SK-N-SH treated with all-trans-retinoic acid at 6 μM for 48 hours (cell line): ENCODE results near the gene DEGS2.

ENCODE experiments used
- ATAC-seq: fragments of 200-7000 bp; cut with Tn5 transposase; 3 replicates; pipeline ENCODE4 v1.9.1; 2020; ENCODE audit warnings: mild to moderate bottlenecking, moderate library complexity
- CREB5 ChIP-seq: fragments of 250-450 bp; sonication (Bioruptor Pico); IDR thresholded peaks from 2 replicates; pipeline ENCODE4 v1.5.1; 2020; ENCODE audit warnings: low read depth, mild to moderate bottlenecking, moderate library complexity
- CSDC2 ChIP-seq: fragments of 250-450 bp; sonication (Bioruptor Pico); IDR thresholded peaks from 2 replicates; pipeline ENCODE4 v1.5.0; 2020; ENCODE audit warnings: mild to moderate bottlenecking, moderate library complexity
- CSRNP3 ChIP-seq: fragments of 250-450 bp; sonication (Bioruptor Pico); IDR thresholded peaks from 2 replicates; pipeline ENCODE4 v1.5.1; 2021; ENCODE audit warnings: mild to moderate bottlenecking, moderate library complexity
- ESRRG ChIP-seq: fragments of 250-450 bp; sonication (Bioruptor Pico); IDR thresholded peaks from 2 replicates; pipeline ENCODE4 v1.6.1; 2021; ENCODE audit warnings: mild to moderate bottlenecking
- ISL1 ChIP-seq: fragments of 250-450 bp; sonication (Bioruptor Pico); IDR thresholded peaks from 2 replicates; pipeline ENCODE4 v2.1.2; 2022; ENCODE audit warnings: mild to moderate bottlenecking, moderate library complexity
- OSR1 ChIP-seq: fragments of 250-450 bp; sonication (Bioruptor Pico); IDR thresholded peaks from 2 replicates; pipeline ENCODE4 v1.8.0; 2022; ENCODE audit warnings: moderate library complexity, mild to moderate bottlenecking, inconsistent platforms
- PATZ1 ChIP-seq: fragments of 250-450 bp; sonication (Bioruptor Pico); IDR thresholded peaks from 2 replicates; pipeline ENCODE4 v1.8.0; 2020; ENCODE audit warnings: mild to moderate bottlenecking, moderate library complexity, borderline replicate concordance
- POU6F1 ChIP-seq: fragments of 250-450 bp; sonication (Bioruptor Pico); IDR thresholded peaks from 2 replicates; pipeline ENCODE4 v1.8.0; 2021; ENCODE audit warnings: low read depth, mild to moderate bottlenecking, moderate library complexity, borderline replicate concordance
- PPARA ChIP-seq: fragments of 250-450 bp; sonication (Bioruptor Pico); IDR thresholded peaks from 2 replicates; pipeline ENCODE4 v1.5.0; 2020; ENCODE audit warnings: mild to moderate bottlenecking, borderline replicate concordance
- RARB ChIP-seq: fragments of 250-450 bp; sonication (Bioruptor Pico); IDR thresholded peaks from 2 replicates; pipeline ENCODE4 v1.8.0; 2021; ENCODE audit warnings: mild to moderate bottlenecking, moderate library complexity
- SNAI2 ChIP-seq: fragments of 250-450 bp; sonication (Bioruptor Pico); IDR thresholded peaks from 2 replicates; pipeline ENCODE4 v1.5.0; 2020; ENCODE audit warnings: mild to moderate bottlenecking, moderate library complexity
- TCF4 ChIP-seq: fragments of 250-450 bp; sonication (Bioruptor Pico); IDR thresholded peaks from 2 replicates; pipeline ENCODE4 v1.8.0; 2021; ENCODE audit warnings: mild to moderate bottlenecking, moderate library complexity, borderline replicate concordance
- TOX ChIP-seq: fragments of 250-450 bp; sonication (Bioruptor Pico); IDR thresholded peaks from 2 replicates; pipeline ENCODE4 v1.8.0; 2021; ENCODE audit warnings: mild to moderate bottlenecking, moderate library complexity, borderline replicate concordance
- TSHZ2 ChIP-seq: fragments of 250-450 bp; sonication (Bioruptor Pico); IDR thresholded peaks from 2 replicates; pipeline ENCODE4 v1.5.0; 2020; ENCODE audit warnings: mild to moderate bottlenecking, moderate library complexity
- ZC3H10 ChIP-seq: fragments of 250-450 bp; sonication (Bioruptor Pico); IDR thresholded peaks from 2 replicates; pipeline ENCODE4 v1.5.1; 2021; ENCODE audit warnings: mild to moderate bottlenecking, moderate library complexity
- ZFP30 ChIP-seq: fragments of 450-650 bp; formaldehyde crosslinking; IDR thresholded peaks from 2 replicates; pipeline ENCODE4 v1.5.0; 2022; ENCODE audit warnings: mild to moderate bottlenecking, moderate library complexity
- ZNF70 ChIP-seq: fragments of 450-650 bp; formaldehyde crosslinking; IDR thresholded peaks from 2 replicates; pipeline ENCODE4 v1.5.0; 2020; ENCODE audit warnings: mild to moderate bottlenecking, moderate library complexity
- ZNF8 ChIP-seq: fragments of 450-650 bp; formaldehyde crosslinking; IDR thresholded peaks from 2 replicates; pipeline ENCODE4 v1.5.0; 2020; ENCODE audit warnings: mild to moderate bottlenecking, moderate library complexity

Gene DEGS2

GRCh38 chr14:100127853-100128455, 31.5 kb downstream of the DEGS2 start (continued):
- TF ChIP-seq PATZ1 (CRISPR knock-in tag) (no peak), CSDC2 (CRISPR knock-in tag) (no peak), TSHZ2 (no peak), ZNF8 (no peak), ISL1 (no peak), ESRRG (CRISPR knock-in tag) (no peak), RARB (CRISPR knock-in tag) (no peak)

GRCh38 chr14:100126401-100126800, 33.0 kb downstream of the DEGS2 start:
- no peak for ATAC-seq
- TF ChIP-seq ESRRG (CRISPR knock-in tag) (no peak), TOX (no peak), ZNF8 (no peak), TCF4 (CRISPR knock-in tag) (no peak), CSDC2 (CRISPR knock-in tag) (no peak), ZFP30 (CRISPR knock-in tag) (no peak), ZC3H10 (CRISPR knock-in tag) (no peak), OSR1 (no peak), PATZ1 (CRISPR knock-in tag) (no peak), ZNF70 (CRISPR knock-in tag) (no peak), PPARA (CRISPR knock-in tag) (no peak), ISL1 (no peak), CSRNP3 (CRISPR knock-in tag) (no peak), SNAI2 (CRISPR knock-in tag) (no peak)

GRCh38 chr14:100124551-100125088, 34.8 kb downstream of the DEGS2 start:
- TF ChIP-seq CSDC2 (CRISPR knock-in tag) (no peak), ZFP30 (CRISPR knock-in tag) (no peak), ZNF70 (CRISPR knock-in tag) (no peak), POU6F1 (CRISPR knock-in tag) (no peak), ISL1 (no peak)
- ATAC-seq, result no peak

GRCh38 chr14:100123618-100124017, 35.8 kb downstream of the DEGS2 start:
- ATAC-seq, result no peak
- TF ChIP-seq TSHZ2 (no peak), TCF4 (CRISPR knock-in tag) (no peak), ESRRG (CRISPR knock-in tag) (no peak), OSR1 (no peak), CSRNP3 (CRISPR knock-in tag) (no peak), CREB5 (CRISPR knock-in tag) (no peak), TOX (no peak)
